ENCODE data around the gene SLC16A14. TPM values are rescaled to one million over a fixed set of nuclear protein-coding genes. Genes with fewer than 3 reads are reported as not detected.

Gene SLC16A14
- total and polyA plus RNA-seq, 10 of the 15 experiments (the other 5 are each of a cell fraction or from before 2014, with no cell fraction given), result 0.87 to 6.4 (median 4.1) TPM; not detected in 1

DNA sequence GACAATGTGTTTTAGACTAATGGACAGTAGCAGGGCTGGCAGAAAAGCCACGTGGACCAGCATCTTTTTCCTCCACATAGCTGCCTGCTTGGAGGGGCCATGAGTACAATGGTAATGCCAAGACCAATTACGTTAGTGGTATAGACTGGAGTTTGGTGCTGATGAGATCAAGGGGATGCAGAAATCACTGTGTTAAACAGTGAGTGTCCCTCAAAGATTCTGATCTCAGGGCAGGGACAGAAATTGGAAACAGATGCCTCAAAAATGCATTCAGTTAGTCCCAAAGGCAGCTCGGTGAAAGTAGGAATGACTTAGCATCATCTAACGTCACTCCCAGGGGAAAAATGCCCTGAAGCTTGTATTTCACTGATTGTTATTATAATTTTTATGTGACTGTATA, 72.4 kb downstream of the SLC16A14 start:
- Histone ChIP-seq H3K27ac (ENCODE audit: control insufficient read depth, insufficient read depth) (no peak overlapping the region), H3K36me3 (ENCODE audit: control insufficient read depth in 2 of 2, insufficient read depth in 2 of 2, low read length in 1 of 2) (no peaks in the 10 kb centered on the region), H4K20me1 (ENCODE audit: control insufficient read depth, insufficient read depth) (no peaks in the 10 kb centered on the region), H3K9ac (ENCODE audit: control insufficient read depth, insufficient read depth, low read length) (no peak overlapping the region), H3K4me3 (no peak overlapping the region), H3K27me3 (replicated peaks in 1 of 2; ENCODE audit: control insufficient read depth in 2 of 2, insufficient read depth in 2 of 2, low read length in 1 of 2) (no peaks in the 10 kb centered on the region), H3K4me1 (ENCODE audit: control insufficient read depth, insufficient read depth, low read length) (peaks cover 9% of the 10 kb centered on the region), H3K79me2 (ENCODE audit: control insufficient read depth, insufficient read depth, low read length) (no peaks in the 10 kb centered on the region), H3K9me3 (replicated peaks; ENCODE audit: control insufficient read depth, insufficient read depth, low read length) (no peaks in the 10 kb centered on the region), H3K4me2 (ENCODE audit: control insufficient read depth, insufficient read depth) (no peak overlapping the region), H2AFZ (ENCODE audit: control insufficient read depth, low read depth, low read length) (no peak overlapping the region)
- FAIRE-seq (no peak), ATAC-seq (no peak), DNase-seq (ENCODE audit: low read depth, low spot score) (no peak)
- BruUV-seq (replicated peaks), result no TSS peak
- ChIA-PET SMC1A (ENCODE audit: uncharacterized antibody, unreplicated experiment) (interaction anchor here (1.0 kb wide), 1 partner anchor 26 kb away, joined by 3 read pairs; no protein-coding TSS in a partner anchor), CTCF (interaction anchor here (0.6 to 0.7 kb wide), 2 partner anchors 197 to 564 kb away, joined by 3 read pairs; no protein-coding TSS in a partner anchor), POLR2A (interaction anchor here (0.5 to 0.7 kb wide), 2 partner anchors 30 to 681 kb away, joined by 4 to 5 read pairs; no protein-coding TSS in a partner anchor), RAD21 (ENCODE audit: unreplicated experiment) (no interaction called here)
- in situ Hi-C loops (cut with MboI) (no loop called here), intact Hi-C loops (cut with micrococcal nuclease; ENCODE audit: unreplicated experiment) (no loop called here)
- WGBS (ENCODE audit: insufficient coverage, insufficient replicate concordance, low lambda C conversion rate, missing lambda C conversion rate), result 72% methylated on average over 4 of the region's 4 CpGs
- TF ChIP-seq CHD4 (IDR thresholded peaks at IDR 0.05), result no peak
- TF ChIP-seq NFXL1 (IDR thresholded peaks at IDR 0.05; ENCODE audit: borderline replicate concordance), result no peak
- TF ChIP-seq BRCA1 (IDR thresholded peaks at IDR 0.05; ENCODE audit: low read depth, low read length), result no peak
- TF ChIP-seq MEF2A (IDR thresholded peaks at IDR 0.05; ENCODE audit: insufficient read depth, low read depth, low read length), result no peak
- no peak for TF ChIP-seq IKZF1 (conservative IDR thresholded peaks at IDR 0.05)
- no peak for TF ChIP-seq NR2F1 (conservative IDR thresholded peaks at IDR 0.05)

DNA sequence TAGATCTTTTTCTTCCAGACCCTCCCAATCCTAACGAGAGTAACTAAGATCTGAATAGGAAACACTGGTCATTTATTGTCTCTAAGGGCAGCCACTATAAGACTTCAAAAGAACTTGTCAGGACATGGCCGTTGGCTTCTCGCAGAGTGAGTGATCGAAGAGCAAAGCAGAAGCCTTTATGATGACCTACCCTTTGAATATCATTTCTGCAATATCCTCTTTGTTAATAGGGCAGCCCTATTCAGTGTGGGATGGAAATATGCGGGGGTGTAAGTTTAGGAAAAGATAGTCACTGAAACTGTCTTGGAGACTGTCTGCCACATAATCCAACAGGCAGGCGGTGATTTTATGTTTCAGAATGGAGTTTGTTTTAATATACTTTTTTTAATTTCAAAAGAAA, 75.5 kb downstream of the SLC16A14 start:
- ChIA-PET CTCF (interaction anchor here (0.6 kb wide), 1 partner anchor 163 kb away, joined by 3 read pairs; no protein-coding TSS in a partner anchor), SMC1A (ENCODE audit: uncharacterized antibody, unreplicated experiment) (no interaction called here), RAD21 (ENCODE audit: unreplicated experiment) (no interaction called here), POLR2A (interaction anchor here (0.6 kb wide), 1 partner anchor 65 kb away, joined by 3 read pairs; no protein-coding TSS in a partner anchor)
- Histone ChIP-seq H3K36me3 (ENCODE audit: control insufficient read depth in 2 of 2, insufficient read depth in 2 of 2, low read length in 1 of 2) (no peaks in the 10 kb centered on the region), H3K9ac (ENCODE audit: control insufficient read depth, insufficient read depth, low read length) (no peak overlapping the region), H4K20me1 (ENCODE audit: control insufficient read depth, insufficient read depth) (no peaks in the 10 kb centered on the region), H3K4me3 (no peak overlapping the region), H2AFZ (ENCODE audit: control insufficient read depth, low read depth, low read length) (no peak overlapping the region), H3K4me2 (ENCODE audit: control insufficient read depth, insufficient read depth) (no peak overlapping the region), H3K27me3 (replicated peaks in 1 of 2; ENCODE audit: control insufficient read depth in 2 of 2, insufficient read depth in 2 of 2, low read length in 1 of 2) (no peaks in the 10 kb centered on the region), H3K27ac (ENCODE audit: control insufficient read depth, insufficient read depth) (no peak overlapping the region), H3K9me3 (replicated peaks; ENCODE audit: control insufficient read depth, insufficient read depth, low read length) (no peaks in the 10 kb centered on the region), H3K79me2 (ENCODE audit: control insufficient read depth, insufficient read depth, low read length) (no peaks in the 10 kb centered on the region), H3K4me1 (ENCODE audit: control insufficient read depth, insufficient read depth, low read length) (no peaks in the 10 kb centered on the region)
- intact Hi-C loops (cut with micrococcal nuclease; ENCODE audit: unreplicated experiment) (no loop called here), in situ Hi-C loops (cut with MboI) (no loop called here)
- FAIRE-seq (no peak), ATAC-seq (no peak), DNase-seq (ENCODE audit: low read depth, low spot score) (no peak)
- WGBS (ENCODE audit: insufficient coverage, insufficient replicate concordance, low lambda C conversion rate, missing lambda C conversion rate), result 70% methylated on average over 6 of the region's 6 CpGs
- no TSS peak for BruUV-seq (replicated peaks)
- TF ChIP-seq SMC3 (IDR thresholded peaks at IDR 0.05; ENCODE audit: borderline replicate concordance, low read length) (no peak), CBX3 (IDR thresholded peaks at IDR 0.05; ENCODE audit: borderline replicate concordance, low read depth) (no peak), NR2C2 (IDR thresholded peaks at IDR 0.05; ENCODE audit: borderline replicate concordance, control insufficient read depth, insufficient read length, low read depth) (no peak), RCOR1 (conservative IDR thresholded peaks at IDR 0.05; ENCODE audit: low read depth, low read length) (no peak), STAT1 (conservative IDR thresholded peaks at IDR 0.05) (no peak)
- TF ChIP-seq, protein P1, sequence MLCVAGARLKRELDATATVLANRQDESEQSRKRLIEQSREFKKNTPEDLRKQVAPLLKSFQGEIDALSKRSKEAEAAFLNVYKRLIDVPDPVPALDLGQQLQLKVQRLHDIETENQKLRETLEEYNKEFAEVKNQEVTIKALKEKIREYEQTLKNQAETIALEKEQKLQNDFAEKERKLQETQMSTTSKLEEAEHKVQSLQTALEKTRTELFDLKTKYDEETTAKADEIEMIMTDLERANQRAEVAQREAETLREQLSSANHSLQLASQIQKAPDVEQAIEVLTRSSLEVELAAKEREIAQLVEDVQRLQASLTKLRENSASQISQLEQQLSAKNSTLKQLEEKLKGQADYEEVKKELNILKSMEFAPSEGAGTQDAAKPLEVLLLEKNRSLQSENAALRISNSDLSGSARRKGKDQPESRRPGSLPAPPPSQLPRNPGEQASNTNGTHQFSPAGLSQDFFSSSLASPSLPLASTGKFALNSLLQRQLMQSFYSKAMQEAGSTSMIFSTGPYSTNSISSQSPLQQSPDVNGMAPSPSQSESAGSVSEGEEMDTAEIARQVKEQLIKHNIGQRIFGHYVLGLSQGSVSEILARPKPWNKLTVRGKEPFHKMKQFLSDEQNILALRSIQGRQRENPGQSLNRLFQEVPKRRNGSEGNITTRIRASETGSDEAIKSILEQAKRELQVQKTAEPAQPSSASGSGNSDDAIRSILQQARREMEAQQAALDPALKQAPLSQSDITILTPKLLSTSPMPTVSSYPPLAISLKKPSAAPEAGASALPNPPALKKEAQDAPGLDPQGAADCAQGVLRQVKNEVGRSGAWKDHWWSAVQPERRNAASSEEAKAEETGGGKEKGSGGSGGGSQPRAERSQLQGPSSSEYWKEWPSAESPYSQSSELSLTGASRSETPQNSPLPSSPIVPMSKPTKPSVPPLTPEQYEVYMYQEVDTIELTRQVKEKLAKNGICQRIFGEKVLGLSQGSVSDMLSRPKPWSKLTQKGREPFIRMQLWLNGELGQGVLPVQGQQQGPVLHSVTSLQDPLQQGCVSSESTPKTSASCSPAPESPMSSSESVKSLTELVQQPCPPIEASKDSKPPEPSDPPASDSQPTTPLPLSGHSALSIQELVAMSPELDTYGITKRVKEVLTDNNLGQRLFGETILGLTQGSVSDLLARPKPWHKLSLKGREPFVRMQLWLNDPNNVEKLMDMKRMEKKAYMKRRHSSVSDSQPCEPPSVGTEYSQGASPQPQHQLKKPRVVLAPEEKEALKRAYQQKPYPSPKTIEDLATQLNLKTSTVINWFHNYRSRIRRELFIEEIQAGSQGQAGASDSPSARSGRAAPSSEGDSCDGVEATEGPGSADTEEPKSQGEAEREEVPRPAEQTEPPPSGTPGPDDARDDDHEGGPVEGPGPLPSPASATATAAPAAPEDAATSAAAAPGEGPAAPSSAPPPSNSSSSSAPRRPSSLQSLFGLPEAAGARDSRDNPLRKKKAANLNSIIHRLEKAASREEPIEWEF (IDR thresholded peaks at IDR 0.05; ENCODE audit: insufficient replicate concordance, low read depth, low read length), result no peak
- TF ChIP-seq, protein P2, sequence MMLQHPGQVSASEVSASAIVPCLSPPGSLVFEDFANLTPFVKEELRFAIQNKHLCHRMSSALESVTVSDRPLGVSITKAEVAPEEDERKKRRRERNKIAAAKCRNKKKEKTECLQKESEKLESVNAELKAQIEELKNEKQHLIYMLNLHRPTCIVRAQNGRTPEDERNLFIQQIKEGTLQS (IDR thresholded peaks at IDR 0.05; ENCODE audit: borderline replicate concordance, extremely low read depth, low read depth, low read length), result no peak

Measured in GM12878 (cell line).